Lung (tissue), 12 donors: Measurements from ENCODE around the gene THSD7A. TPM values are rescaled to one million over a fixed set of nuclear protein-coding genes. Genes with fewer than 3 reads are reported as not detected.

Source experiments
- ATAC-seq: fragments of 200-7000 bp; cut with Tn5 transposase; one replicate; pipeline ENCODE4 v1.9.1; 2020; ENCODE audit warnings: moderate number of reproducible peaks; ENCODE audit not compliant: insufficient read depth, low FRiP score
- DNase-seq, 3 donors: peaks; one replicate each; pipeline ENCODE4 v3.0.0-alpha.2; 2013 to 2017
- H3K27ac ChIP-seq, 2 donors: one replicate each; pipeline ENCODE4 v1.5.1; 2013; ENCODE audit warnings: mild to moderate bottlenecking in 2 of 2, moderate library complexity in 2 of 2, control low read depth in 1 of 2, inconsistent platforms in 1 of 2, low read depth in 1 of 2, low read length in 1 of 2
- H3K27me3 ChIP-seq, 3 donors: one replicate each; pipeline ENCODE4 v1.5.1; 2013; ENCODE audit warnings: low read length in 2 of 3; ENCODE audit not compliant: control insufficient read depth in 3 of 3, insufficient read depth in 3 of 3
- H3K36me3 ChIP-seq, 4 donors: one replicate each; pipeline ENCODE4 v1.5.1; 2013; ENCODE audit warnings: low read length in 4 of 4, mild to moderate bottlenecking in 1 of 4, moderate library complexity in 1 of 4; ENCODE audit not compliant: control insufficient read depth in 4 of 4, insufficient read depth in 4 of 4
- H3K4me1 ChIP-seq, 5 donors: one replicate each; pipeline ENCODE4 v1.5.1; 2013; ENCODE audit warnings: low read length in 5 of 5, mild to moderate bottlenecking in 2 of 5, moderate library complexity in 1 of 5; ENCODE audit not compliant: control insufficient read depth in 5 of 5, insufficient read depth in 5 of 5
- H3K4me3 ChIP-seq: one replicate; pipeline ENCODE4 v1.5.1; 2013; ENCODE audit warnings: mild to moderate bottlenecking, control low read depth, moderate library complexity
- H3K9ac ChIP-seq, 2 donors: one replicate each; pipeline ENCODE4 v1.5.1; 2013; ENCODE audit warnings: low read length in 2 of 2, control low read depth in 1 of 2; ENCODE audit not compliant: insufficient read depth in 1 of 2
- H3K9me3 ChIP-seq, 4 donors: one replicate each; pipeline ENCODE4 v1.5.1; 2013; ENCODE audit warnings: low read length in 3 of 4, mild to moderate bottlenecking in 1 of 4, moderate library complexity in 1 of 4; ENCODE audit not compliant: control insufficient read depth in 4 of 4, insufficient read depth in 3 of 4
- CTCF ChIP-seq: IDR thresholded peaks from 2 replicates; pipeline ENCODE4 v1.5.1; 2012; ENCODE audit warnings: mild to moderate bottlenecking; ENCODE audit errors: control extremely low read depth, extremely low read depth
- WGBS, 2 donors: extraction: QIAGEN DNeasy Blood & Tissue Kit; methylation state at CpG; one replicate each; pipeline ENCODE4 v1.1.7; 2013; 5-methylcytosine and 5-hydroxymethylcytosine counted together
- polyA plus RNA-seq, 2 donors: library from polyadenylated mRNA; stranded (reverse); fragments of 200-250 nt; gene quantifications; one replicate each; pipeline ENCODE4 v1.2.1, GENCODE V29; 2013
- total RNA-seq, 2 donors: library from RNA; depleted of rRNA in 1 of 2; stranded (reverse); fragments of >200 nt in 1 of 2; gene quantifications; one replicate each; pipeline ENCODE4 v1.2.1, GENCODE V29; 2014 to 2021
- donor health status: control.
- donor health status: control.
- donor health status: Bipolar disorder and iron deficiency.
- donor health status: healthy.
- donor health status: DM: yes; HTN: yes; CAD: no.

The THSD7A gene
- total and polyA plus RNA-seq, 4 donors, result 0.53 to 12.1 (median 4.5) TPM

DNA sequence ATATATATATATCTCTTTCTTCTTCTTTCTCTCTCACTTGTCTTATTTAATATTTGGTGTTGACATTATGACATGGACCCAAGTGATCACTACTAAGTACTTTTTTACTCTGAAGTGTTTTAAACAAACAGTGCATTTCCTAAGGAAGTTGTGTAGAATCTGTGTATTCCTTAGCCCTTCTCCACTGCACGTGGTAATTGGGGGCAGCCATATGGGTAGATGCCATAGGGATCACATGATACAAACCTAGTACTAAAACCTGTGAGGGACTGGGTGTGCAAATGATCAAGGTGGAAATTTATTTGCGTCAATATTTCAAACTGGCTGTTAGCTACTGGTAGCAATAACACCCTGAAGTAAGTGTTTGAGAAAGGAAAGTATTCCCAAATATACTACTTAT is 25.0 kb downstream of the THSD7A start:
- TF ChIP-seq CTCF, result no peak
- H3K27ac ChIP-seq, result no peak overlapping the region
- H3K9me3 ChIP-seq, result no peaks in the 10 kb centered on the region
- ATAC-seq (no peak), DNase-seq (no peak)
- no peak overlapping the region for H3K4me3 ChIP-seq
- H3K9ac ChIP-seq, result no peak overlapping the region
- no peaks in the 10 kb centered on the region for H3K4me1 ChIP-seq
- no peaks in the 10 kb centered on the region for H3K36me3 ChIP-seq
- no peaks in the 10 kb centered on the region for H3K27me3 ChIP-seq
- 51 to 64% methylated on average over 2 of the region's 2 CpGs for WGBS, 2 donors

DNA sequence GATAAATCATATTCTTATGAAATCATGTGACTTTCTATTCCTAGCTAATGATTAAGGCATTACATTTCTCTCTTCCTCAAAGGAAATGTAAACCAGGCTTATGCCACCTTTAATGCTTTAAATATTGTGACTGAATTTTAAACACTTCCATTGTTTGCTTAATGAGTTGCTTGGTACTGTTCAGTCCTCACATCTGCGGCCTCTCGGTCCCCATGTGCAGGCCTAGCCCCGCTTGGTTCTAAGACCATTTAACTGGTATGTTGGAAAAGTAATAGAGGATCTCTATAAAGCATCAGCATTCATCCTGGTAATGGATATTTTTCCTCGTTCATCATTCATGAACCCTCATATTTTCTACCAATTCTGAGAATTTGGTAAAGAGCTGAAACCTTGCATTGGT is 27.4 kb downstream of the THSD7A start:
- no peak for ATAC-seq

DNA sequence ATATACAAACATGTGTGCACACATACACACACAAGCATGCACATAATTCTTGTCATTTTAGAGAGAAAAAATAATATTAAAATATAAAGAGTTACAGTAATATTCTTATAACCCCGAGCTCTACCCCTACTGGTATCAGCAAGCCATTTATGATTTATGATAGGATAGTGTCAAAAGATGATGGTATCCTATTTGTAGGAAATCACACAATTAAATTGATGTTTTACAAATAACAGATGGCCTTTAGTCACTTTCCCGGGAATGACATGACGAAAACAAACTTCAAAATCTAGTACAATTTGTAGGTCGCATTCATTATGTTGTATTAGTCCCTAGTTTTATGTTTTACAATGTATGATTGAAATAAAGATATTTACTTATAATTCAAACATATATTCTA is 36.8 kb downstream of the THSD7A start:
- H3K36me3 ChIP-seq, result no peaks in the 10 kb centered on the region
- no peak for DNase-seq
- no peaks in the 10 kb centered on the region for H3K4me1 ChIP-seq
- no peak overlapping the region for H3K27ac ChIP-seq
- H3K27me3 ChIP-seq, result no peaks in the 10 kb centered on the region
- H3K9me3 ChIP-seq, result no peaks in the 10 kb centered on the region
- 91% methylated on average over 4 of the region's 4 CpGs for WGBS, 2 donors
- no peak for ATAC-seq
- H3K4me3 ChIP-seq, result no peak overlapping the region
- no peak overlapping the region for H3K9ac ChIP-seq
- no peak for TF ChIP-seq CTCF

More for the DNA sequence above, 27.4 kb downstream of the THSD7A start:
- TF ChIP-seq CTCF, result no peak
- H3K9ac ChIP-seq, result no peak overlapping the region
- H3K27ac ChIP-seq, result no peak overlapping the region
- 96 to 97% methylated on average over 4 of the region's 4 CpGs for WGBS, 2 donors
- DNase-seq, result no peak
- H3K4me3 ChIP-seq, result no peak overlapping the region
- H3K36me3 ChIP-seq, result no peaks in the 10 kb centered on the region
- no peaks in the 10 kb centered on the region for H3K4me1 ChIP-seq
- no peaks in the 10 kb centered on the region for H3K27me3 ChIP-seq
- H3K9me3 ChIP-seq, result no peaks in the 10 kb centered on the region

- Histone ChIP-seq H3K27me3 (no peaks in the 10 kb centered on the region), H3K4me1 (no peaks in the 10 kb centered on the region), H3K4me3 (no peak overlapping the region), H3K36me3 (no peaks in the 10 kb centered on the region), H3K27ac (no peak overlapping the region), H3K9ac (no peak overlapping the region), H3K9me3 (no peaks in the 10 kb centered on the region)
- ATAC-seq (no peak), DNase-seq (no peak)
- 88 to 94% methylated on average over 4 of the region's 4 CpGs for WGBS, 2 donors
- TF ChIP-seq CTCF, result no peak
Observed at GRCh38 chr7:11792166-11792565, 39.8 kb downstream of the THSD7A start.
